CD4-positive, alpha-beta T cell treated with Interferon gamma for 1 hour (primary cell): ENCODE data around the gene HDAC10.
A peak's percentile ranks its signal among the peaks of the same experiment; 100 is the strongest.

ENCODE experiments used
- DNase-seq: peaks from one replicate; pipeline ENCODE4 v3.0.0-alpha.2; 2020

HDAC10 gene

DNA sequence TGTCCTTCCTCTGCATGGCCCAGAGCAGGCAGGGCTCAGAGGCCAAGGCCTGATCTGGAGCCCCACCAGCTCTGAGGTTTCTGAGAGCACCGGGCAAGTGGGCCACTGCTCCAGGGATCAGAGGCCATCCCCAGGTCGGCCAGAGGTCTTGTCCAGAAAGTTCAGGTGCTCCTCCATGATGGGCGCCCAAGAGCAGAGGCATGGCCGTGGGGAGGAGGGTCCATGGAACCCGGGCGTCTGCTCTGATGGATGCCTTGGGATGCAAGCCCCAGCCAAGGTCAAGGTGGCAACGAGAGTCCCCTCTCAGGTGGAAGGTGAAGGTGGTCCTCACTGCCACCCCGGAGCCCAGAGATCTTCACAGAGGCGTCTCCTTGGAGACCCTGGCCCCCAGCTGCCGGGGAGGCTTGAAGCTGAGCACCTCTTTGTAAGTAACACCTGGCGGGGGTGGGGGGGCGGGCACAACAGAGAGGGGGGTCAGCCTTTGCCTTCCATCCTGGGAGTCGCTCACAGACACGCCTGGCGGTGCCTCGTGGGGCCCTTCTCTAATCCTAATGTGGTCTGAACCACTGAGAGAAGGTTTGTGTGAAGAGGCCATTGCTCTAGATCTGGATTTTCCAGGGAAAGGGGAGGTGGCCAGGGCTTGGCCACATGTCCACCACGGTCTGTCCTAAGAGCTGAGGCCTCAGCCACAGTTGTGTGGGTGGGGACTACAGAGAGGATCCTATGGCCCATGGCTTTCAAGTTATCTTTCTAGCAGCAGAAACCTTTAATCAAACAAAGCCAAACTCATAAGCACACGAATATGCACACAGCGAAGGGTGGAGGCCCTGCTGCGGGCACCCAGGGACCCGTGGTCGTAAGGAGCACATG lies 2.2 kb upstream of the HDAC10 start:
- no peak for DNase-seq

- DNase-seq = peak; percentile 70
Measured at GRCh38 chr22:50252082-50253045, 1.3 kb upstream of the HDAC10 start.

DNA sequence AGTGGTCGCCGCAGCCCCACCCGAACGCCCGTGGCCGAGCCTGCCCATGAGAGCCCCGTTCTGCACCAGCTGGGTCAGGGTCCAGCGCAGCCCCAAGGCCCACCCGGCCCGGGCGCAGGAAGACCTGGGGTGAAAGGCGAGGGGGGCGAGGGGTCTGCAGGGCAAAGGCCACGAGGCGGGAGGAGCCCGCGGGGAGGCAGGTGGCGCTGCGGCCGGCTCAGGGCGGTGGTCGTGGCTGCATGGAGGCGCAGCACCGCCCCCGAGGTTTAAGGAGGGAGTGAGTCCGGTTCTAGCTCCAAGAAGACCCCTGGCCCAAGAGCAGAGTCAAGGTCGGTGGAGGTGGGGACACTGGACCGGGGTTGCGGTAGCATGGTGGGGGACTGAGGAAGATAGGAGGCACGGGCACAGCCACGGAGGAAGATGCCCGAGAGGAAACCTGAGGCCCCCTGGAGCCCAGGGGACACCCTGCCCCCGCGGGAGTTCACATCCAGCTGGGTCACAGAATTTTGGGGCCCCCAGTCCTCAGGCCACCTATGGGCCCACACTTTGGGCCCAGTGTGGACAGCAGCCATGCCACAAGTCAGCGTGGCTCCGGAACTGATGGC lies 514 bp upstream of the HDAC10 start:
- no peak for DNase-seq

GRCh38 chr22:50250249-50250554 lies 863 bp downstream of the HDAC10 start:
- no peak for DNase-seq

DNA sequence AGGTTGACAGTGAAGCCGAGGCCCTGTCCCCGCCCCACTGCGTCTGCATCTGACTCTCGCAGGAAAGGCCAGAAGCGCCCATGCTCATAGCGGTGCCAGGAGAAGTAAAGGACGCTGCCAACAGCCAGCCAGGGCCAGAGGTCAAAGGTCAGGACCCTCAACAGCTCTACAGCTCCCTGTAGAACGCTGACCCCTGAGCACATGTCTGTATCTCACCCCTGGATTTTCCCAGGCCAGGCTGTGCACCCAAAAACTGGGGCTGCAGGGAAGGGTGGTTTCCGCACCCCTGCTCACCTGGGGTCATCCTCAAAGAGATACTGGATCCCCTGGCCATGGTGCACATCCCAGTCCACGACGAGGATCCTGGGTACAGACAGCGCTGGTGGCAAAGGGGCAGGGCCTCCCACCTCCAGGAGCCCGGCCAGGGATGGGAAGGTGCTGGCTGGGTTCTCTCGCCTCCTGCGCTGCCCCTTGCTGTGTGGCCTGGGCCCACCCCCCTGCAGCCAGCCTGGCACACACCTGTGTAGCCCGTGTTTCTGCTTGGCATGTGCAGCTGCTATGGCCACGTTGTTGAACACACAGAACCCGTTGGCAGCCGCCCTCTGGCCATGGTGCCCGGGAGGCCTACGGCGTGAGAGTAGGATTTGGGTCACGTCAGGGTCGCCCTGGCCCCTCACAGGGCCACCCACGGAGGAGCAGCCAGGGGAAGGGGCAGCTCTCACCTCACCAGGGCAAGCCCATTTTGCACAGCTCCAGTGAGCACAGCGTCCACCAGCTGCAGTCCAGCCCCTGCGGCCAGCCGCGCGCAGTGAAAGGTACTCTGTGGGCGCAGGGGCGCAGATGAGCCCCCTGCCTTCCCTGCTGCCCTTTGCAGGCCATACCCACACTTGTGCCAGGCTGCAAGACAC lies 1.5 kb downstream of the HDAC10 start:
- no peak for DNase-seq

GRCh38 chr22:50248196-50249081 lies 2.6 kb downstream of the HDAC10 start:
- no peak for DNase-seq

DNA sequence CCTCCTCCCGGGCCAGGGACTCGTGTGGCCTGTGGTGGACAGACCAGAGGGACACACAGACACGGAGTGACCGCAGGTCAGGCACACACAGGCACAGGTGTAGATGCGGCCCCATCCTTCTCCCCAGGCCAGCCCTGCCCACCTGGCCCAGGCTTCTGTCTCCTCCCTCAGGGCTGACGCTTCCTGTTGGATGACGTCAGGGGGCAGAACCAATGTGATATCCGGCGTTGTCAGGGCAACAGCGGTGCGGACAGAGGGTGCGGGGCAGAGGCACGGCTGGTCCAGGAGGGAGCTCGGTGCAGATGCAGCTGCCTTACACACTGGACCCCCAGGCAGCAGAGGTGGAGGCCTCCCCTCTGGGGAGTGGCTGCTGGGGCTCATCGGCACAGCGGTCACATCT lies 3.3 kb downstream of the HDAC10 start:
- peak; percentile 76 for DNase-seq

DNA sequence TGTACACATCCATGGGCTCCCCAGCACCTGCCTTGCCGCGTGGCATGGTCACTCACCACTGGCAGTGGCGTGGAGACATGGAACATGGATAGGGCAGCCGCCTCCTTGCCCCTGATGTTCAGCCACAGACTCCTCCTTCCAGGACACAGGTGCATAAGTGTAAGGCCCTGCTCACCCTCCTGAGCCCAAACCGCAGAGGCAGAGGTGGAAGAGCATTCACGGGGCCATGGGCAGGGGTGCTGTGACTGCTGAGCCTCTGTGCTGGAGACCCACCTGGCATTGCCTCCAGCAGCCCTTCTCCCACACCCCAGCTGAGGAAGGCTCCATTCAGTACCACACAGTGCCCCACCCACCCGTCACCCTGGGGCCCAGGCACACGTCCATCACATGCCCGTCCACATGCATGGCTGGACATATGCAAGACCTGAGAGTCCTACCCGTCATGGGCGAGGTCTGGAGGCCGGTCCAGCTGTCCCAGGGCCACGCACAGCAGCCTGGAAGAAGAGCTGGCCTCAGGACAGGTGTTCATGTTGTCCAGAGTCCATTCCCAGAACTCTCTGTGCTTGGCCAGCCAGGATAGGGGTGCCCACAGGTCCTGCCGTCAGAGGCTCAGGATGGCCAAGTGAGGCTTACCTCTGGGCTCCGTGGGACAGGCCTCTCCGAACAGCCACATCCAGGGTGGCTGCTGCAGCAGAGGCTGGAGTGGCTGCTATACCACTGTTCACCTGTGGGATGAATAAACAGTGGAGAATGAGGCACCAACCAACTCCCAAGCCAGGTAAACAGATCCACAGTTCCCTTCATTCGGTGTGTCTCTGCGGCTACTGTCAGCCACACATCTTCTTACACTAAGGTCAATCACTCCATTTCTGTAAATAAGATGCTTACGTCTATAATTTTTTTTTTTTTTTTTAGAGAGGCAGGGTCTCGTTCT lies 4.6 kb downstream of the HDAC10 start:
- no peak for DNase-seq

- no peak for DNase-seq
Measured at GRCh38 chr22:50245214-50246072, 5.6 kb downstream of the HDAC10 start.

DNA sequence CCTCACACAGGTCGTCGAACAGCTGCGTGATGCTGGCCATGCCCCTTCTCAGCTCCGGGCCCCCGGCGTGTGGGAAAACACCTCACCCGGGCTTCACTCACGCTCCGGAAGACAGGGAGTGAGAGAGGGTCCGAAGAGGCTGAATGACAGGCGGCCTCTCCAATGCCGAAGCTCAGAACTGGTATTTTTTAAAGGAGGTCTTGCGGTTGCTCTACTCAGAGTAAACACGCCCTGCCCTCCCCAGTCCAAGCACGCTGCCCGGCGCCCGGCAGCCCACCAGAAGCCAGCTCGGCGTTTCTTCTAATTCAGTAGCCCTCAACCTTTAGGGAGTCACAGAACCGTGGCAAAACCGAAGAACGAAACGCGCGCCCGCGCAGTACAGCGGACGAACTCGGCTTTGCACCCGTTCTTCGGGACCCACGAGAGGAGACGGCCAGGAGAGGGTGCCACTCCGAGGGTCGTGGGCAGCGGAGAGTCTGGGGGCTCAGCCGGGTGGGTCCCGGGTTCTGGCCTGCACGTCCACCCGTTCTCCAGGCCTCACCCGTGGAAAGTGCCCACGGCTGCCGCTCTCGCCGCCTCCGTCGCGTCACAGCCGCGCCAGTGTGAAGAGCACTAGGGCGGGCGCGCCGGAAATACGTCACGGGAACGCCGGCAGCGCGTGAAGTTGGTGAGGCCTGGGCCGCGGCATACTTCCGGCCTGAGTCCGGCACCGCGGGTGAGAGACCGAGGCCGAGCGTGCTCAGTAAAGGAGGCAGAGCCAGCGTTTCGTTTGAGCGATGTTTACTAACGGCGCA lies 6.4 kb downstream of the HDAC10 start, which contains the start of gene TUBGCP6:
TSS of gene TUBGCP6 (minus strand) at position 604 of the 794 bp plus-strand sequence. CDS start at position 40, 564 bp downstream.
- peak; percentile 90 for DNase-seq

DNA sequence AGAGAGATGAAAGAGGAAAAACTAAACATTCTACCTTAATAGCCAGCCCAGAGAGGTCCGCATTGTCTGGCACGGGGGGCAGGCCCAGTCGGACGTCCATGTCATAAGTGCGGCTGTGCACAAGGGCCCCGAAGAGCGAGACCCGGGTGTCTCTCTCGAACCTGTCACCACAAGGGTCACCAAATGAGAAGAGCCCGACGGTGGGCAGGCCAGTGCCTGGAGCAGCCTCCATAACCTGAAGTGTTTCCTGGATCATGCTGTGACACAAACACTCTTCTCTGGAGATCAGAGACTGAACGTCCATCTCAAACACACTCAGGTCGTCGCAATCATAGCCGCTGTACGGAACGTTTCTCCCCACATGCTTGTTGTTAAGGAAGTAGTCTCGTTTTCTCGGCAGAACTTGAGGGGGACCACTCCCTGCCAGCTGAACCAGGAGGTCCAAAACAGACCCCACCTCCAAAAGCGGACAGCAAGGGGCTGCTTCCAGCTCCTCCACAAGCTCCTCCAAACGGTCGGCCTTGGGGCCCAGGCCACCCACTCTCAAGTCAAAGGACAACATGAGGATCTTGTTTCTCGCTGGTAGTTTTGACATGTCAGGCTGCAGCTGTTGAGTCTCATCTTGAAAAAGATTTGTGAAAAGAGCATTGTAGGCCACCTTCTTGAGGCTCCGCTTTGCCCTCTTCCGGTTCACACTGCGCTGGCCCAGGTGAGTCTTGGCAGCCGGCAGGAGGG lies 7.2 kb downstream of the HDAC10 start:
- DNase-seq = no peak

DNA sequence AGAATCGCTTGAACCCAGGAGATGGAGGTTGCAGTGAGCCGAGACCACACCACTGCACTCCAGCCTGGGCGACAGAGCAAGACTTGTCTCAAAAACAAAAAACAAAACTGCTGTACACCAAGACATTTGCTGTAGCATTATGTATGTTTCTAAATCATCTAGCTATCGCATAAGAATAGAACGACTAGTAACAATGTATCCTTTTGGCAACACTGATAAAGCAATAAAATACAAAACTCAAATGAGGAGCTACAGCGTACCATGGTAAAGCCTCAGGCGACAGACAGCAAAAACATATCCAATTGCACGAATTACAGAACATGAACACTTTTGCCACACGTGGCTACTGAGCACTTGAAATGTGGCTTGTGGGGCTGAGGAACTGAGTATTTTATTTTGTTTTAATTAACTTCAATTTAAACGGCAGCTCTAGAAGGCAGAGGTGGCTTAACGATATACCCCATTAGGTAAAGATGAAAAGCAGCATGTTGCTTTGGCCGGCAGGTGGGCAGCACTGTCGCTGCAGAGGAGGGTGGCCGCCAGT lies 8.6 kb downstream of the HDAC10 start:
- DNase-seq = no peak

DNA sequence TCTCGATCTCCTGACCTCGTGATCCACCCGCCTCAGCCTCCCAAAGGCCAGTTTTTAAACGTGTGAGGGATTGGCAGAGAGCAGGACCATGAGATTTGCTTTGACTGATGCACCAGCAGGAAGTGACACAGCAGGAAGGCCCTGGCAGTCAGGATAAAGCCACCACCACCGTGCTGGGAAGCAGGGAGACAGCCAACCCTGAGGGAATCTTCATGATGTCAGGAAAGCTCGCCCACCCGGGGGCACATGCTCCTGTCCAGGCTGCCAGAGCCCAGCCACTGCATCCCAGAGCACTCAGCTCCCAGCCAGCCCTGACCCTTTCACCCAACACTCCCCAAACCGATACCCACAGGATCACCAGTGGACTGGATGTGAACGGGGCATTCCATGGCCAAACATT lies 12.3 kb downstream of the HDAC10 start:
- no peak for DNase-seq

GRCh38 chr22:50236731-50237409 lies 14.2 kb downstream of the HDAC10 start:
- DNase-seq = no peak

DNA sequence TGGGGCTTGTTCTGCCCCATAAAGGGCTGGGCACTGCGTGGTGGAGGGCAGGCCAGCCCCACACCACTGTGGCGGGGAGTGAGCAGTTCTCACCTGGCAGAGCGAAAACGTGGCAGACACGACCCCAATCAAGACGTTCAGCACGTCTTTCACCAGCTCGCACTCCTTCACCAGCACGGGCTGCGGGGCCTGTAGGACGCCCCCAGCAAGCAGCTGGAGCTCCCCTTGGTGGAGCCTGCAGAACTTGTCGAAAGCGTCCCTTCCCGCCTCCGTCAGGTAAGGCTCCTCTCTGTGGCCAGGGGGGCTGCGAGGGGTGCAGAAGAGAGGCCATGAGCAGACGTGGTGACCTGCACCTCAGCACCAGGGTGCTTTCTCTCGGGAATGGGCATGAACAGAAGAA lies 17.8 kb downstream of the HDAC10 start:
- no peak for DNase-seq

DNA sequence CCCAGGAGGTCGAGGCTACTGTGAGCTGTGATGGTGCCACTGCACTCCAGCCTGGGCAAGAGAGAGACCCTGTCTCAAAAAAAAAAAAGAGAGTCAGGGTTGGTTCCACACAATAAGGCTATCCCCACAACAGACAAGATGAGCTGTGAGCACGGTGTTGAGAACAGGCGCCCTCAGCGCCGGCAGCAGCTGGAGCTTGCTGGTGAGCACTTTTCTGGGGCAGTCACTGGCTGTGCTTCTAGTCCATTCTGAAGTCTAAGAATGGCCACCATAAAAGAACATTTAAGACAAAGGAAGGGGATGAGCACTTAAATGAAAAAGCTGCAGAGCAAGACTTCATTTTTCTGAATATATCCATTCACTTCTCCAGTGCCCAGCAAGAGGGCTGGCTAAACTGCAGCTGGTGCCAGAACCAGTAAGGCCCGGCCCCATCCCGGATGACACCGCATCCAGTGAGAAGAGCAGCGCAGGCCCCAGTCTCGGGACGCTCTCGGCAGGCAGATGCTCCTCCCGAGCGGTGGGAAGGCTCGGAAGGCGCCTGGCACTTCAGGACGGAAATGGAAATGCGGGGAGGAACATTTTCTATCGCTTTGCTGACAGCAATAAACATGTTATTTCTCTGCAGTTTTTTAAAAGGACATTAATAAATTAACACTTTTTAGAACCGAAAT lies 18.4 kb downstream of the HDAC10 start:
- no peak for DNase-seq
